ENCODE data around the gene ADCY9.

Gene ADCY9

GRCh38 chr16:3966681-3967080 lies 149.6 kb downstream of the ADCY9 start:
- no peak overlapping the region for H3K4me3 ChIP-seq (ENCODE audit: low read depth, low read length)
- DNase-seq (ENCODE audit: low read depth) = no peak
- TF ChIP-seq, protein P1, sequence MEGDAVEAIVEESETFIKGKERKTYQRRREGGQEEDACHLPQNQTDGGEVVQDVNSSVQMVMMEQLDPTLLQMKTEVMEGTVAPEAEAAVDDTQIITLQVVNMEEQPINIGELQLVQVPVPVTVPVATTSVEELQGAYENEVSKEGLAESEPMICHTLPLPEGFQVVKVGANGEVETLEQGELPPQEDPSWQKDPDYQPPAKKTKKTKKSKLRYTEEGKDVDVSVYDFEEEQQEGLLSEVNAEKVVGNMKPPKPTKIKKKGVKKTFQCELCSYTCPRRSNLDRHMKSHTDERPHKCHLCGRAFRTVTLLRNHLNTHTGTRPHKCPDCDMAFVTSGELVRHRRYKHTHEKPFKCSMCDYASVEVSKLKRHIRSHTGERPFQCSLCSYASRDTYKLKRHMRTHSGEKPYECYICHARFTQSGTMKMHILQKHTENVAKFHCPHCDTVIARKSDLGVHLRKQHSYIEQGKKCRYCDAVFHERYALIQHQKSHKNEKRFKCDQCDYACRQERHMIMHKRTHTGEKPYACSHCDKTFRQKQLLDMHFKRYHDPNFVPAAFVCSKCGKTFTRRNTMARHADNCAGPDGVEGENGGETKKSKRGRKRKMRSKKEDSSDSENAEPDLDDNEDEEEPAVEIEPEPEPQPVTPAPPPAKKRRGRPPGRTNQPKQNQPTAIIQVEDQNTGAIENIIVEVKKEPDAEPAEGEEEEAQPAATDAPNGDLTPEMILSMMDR (IDR thresholded peaks at IDR 0.05; ENCODE audit: low read depth, low read length) = no peak
- TF ChIP-seq MYC (IDR thresholded peaks at IDR 0.05; ENCODE audit: low read depth, low read length) = no peak
- TF ChIP-seq, protein P2, sequence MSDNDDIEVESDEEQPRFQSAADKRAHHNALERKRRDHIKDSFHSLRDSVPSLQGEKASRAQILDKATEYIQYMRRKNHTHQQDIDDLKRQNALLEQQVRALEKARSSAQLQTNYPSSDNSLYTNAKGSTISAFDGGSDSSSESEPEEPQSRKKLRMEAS (IDR thresholded peaks at IDR 0.05; ENCODE audit: low read depth, low read length) = no peak
- no peak for TF ChIP-seq POLR2A (IDR thresholded peaks at IDR 0.05; ENCODE audit: extremely low read depth, insufficient read length)

DNA sequence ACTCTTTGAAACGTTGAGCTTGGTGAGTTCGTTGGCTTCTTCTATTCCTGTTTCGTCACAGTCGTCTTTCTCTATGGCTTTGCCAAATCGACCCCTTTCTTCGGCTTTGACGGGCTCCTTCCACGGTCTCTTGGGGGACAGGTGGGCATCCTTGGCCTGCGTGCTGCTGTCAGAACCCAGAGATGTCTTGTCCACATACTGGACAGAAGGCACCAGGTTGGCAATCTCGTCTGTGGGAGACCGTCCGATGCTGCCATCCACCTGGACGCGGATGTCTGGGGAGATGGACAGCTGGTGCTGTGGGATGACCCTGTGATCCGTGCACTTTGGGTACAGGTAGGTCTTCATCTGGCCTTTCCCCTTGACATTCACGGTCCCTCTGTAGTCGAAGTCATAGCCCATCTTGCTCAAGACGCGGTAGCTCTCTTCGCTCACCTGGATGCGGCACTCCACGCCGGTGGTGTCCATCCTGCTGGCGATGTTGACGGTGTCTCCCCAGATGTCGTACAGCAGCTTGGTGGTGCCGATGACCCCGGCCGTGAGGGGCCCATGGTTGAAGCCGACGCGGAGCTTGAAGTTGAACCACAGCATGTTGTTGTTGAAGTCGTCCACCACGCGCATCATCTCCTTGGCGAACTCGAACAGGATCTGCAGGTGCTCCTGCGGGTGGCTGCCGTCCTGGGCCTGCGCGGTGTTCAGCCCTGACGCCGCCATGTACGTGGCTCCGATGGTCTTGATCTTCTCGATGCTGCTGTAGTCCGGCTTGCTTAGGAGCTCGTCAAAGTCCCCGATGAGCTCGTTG lies 150.3 kb downstream of the ADCY9 start:
- DNase-seq (ENCODE audit: low read depth) = no peak
- no peak for TF ChIP-seq MYC (IDR thresholded peaks at IDR 0.05; ENCODE audit: low read depth, low read length)
- TF ChIP-seq POLR2A (IDR thresholded peaks at IDR 0.05; ENCODE audit: extremely low read depth, insufficient read length) = no peak
- TF ChIP-seq, protein P2 (IDR thresholded peaks at IDR 0.05; ENCODE audit: low read depth, low read length) = no peak
- TF ChIP-seq, protein P1 (IDR thresholded peaks at IDR 0.05; ENCODE audit: low read depth, low read length) = no peak
- no peak overlapping the region for H3K4me3 ChIP-seq (ENCODE audit: low read depth, low read length)

GRCh38 chr16:3965306-3965705 lies 150.9 kb downstream of the ADCY9 start:
- H3K4me3 ChIP-seq (ENCODE audit: low read depth, low read length) = no peak overlapping the region
- TF ChIP-seq POLR2A (IDR thresholded peaks at IDR 0.05; ENCODE audit: extremely low read depth, insufficient read length) (no peak), MYC (IDR thresholded peaks at IDR 0.05; ENCODE audit: low read depth, low read length) (no peak)
- DNase-seq (ENCODE audit: low read depth) = no peak

- no peak for DNase-seq (ENCODE audit: low read depth)
- no peak overlapping the region for H3K4me3 ChIP-seq (ENCODE audit: low read depth, low read length)
- TF ChIP-seq, protein P1 (IDR thresholded peaks at IDR 0.05; ENCODE audit: low read depth, low read length) = no peak
- TF ChIP-seq MYC (IDR thresholded peaks at IDR 0.05; ENCODE audit: low read depth, low read length) = no peak
Measured at GRCh38 chr16:3964686-3965290, 151.5 kb downstream of the ADCY9 start.

- TF ChIP-seq, protein P2 (IDR thresholded peaks at IDR 0.05; ENCODE audit: low read depth, low read length) = no peak
- TF ChIP-seq, protein P1 (IDR thresholded peaks at IDR 0.05; ENCODE audit: low read depth, low read length) = no peak
- TF ChIP-seq MYC (IDR thresholded peaks at IDR 0.05; ENCODE audit: low read depth, low read length) (no peak), POLR2A (IDR thresholded peaks at IDR 0.05; ENCODE audit: extremely low read depth, insufficient read length) (no peak)
- no peak overlapping the region for H3K4me3 ChIP-seq (ENCODE audit: low read depth, low read length)
- DNase-seq (ENCODE audit: low read depth) = no peak
Measured at GRCh38 chr16:3963886-3964685, 152.2 kb downstream of the ADCY9 start.

DNA sequence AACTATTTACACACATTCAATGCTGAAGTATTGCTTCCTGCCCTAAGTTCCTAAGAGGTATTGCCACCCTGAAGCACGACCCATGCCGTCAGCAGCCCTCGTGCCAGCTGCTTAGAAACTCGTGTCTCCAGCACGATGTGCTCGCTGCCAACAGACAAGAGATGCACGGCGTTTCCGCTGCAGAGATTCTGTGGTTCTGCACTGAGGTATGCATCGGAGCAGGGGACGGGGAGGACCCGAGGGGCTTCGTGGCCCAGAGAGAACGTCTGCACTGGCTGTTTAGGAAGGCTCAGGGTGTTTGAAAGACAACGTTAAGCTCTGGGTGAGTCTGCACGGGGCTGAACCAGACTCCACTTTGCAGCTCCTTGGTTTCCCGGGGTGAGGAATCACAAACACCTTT lies 153.0 kb downstream of the ADCY9 start:
- no peak for TF ChIP-seq MYC (IDR thresholded peaks at IDR 0.05; ENCODE audit: low read depth, low read length)
- TF ChIP-seq, protein P1 (IDR thresholded peaks at IDR 0.05; ENCODE audit: low read depth, low read length) = no peak
- TF ChIP-seq POLR2A (IDR thresholded peaks at IDR 0.05; ENCODE audit: extremely low read depth, insufficient read length) = no peak
- TF ChIP-seq, protein P2 (IDR thresholded peaks at IDR 0.05; ENCODE audit: low read depth, low read length) = no peak
- no peak overlapping the region for H3K4me3 ChIP-seq (ENCODE audit: low read depth, low read length)
- no peak for DNase-seq (ENCODE audit: low read depth)
